Mesendoderm (in vitro differentiated cells): ENCODE results near the gene WBP2NL.

Source experiments
- DNase-seq: peaks from one replicate; pipeline ENCODE4 v3.0.0; 2013
- H2AK5ac ChIP-seq: 2 replicates; pipeline ENCODE4 v1.6.1; 2013; ENCODE audit warnings: low read length, inconsistent platforms
- H2BK120ac ChIP-seq: 2 replicates; pipeline ENCODE4 v1.6.1; 2013; ENCODE audit warnings: low read depth, mild to moderate bottlenecking, low read length, moderate library complexity, mixed read lengths
- H2BK15ac ChIP-seq: replicated peaks from 2 replicates; pipeline ENCODE4 v1.6.1; 2013; ENCODE audit warnings: low read depth, mild to moderate bottlenecking, moderate library complexity
- H2BK5ac ChIP-seq: 2 replicates; pipeline ENCODE4 v1.6.1; 2013; ENCODE audit warnings: low read length, inconsistent platforms
- H3K18ac ChIP-seq: 2 replicates; pipeline ENCODE4 v1.6.1; 2013; ENCODE audit warnings: mild to moderate bottlenecking, low read length, mixed read lengths
- H3K23ac ChIP-seq: one replicate; pipeline ENCODE4 v1.6.1; 2013; ENCODE audit warnings: low read length
- H3K27ac ChIP-seq: 2 replicates; pipeline ENCODE4 v1.5.1; 2013; ENCODE audit warnings: low read depth, mild to moderate bottlenecking, inconsistent platforms, low read length, moderate library complexity
- H3K27me3 ChIP-seq: 2 replicates; pipeline ENCODE4 v1.6.1; 2013; ENCODE audit warnings: low read length, control low read depth, mild to moderate bottlenecking, inconsistent platforms; ENCODE audit not compliant: insufficient read depth, poor library complexity
- H3K36me3 ChIP-seq: 2 replicates; pipeline ENCODE4 v1.6.1; 2013; ENCODE audit warnings: low read length, inconsistent platforms; ENCODE audit not compliant: control insufficient read depth, insufficient read depth
- H3K4ac ChIP-seq: one replicate; pipeline ENCODE4 v1.6.1; 2013; ENCODE audit warnings: low read depth, mild to moderate bottlenecking, low read length, moderate library complexity
- H3K4me1 ChIP-seq: 2 replicates; pipeline ENCODE4 v1.6.1; 2013; ENCODE audit warnings: low read depth, low read length, inconsistent platforms; ENCODE audit not compliant: control insufficient read depth
- H3K4me2 ChIP-seq: 2 replicates; pipeline ENCODE4 v1.6.1; 2013; ENCODE audit warnings: low read length
- H3K4me3 ChIP-seq: 2 replicates; pipeline ENCODE4 v1.5.1; 2013; ENCODE audit warnings: mild to moderate bottlenecking, low read length
- H3K56ac ChIP-seq: one replicate; pipeline ENCODE4 v1.6.1; 2013; ENCODE audit warnings: low read length
- H3K79me1 ChIP-seq: 2 replicates; pipeline ENCODE4 v1.6.1; 2013; ENCODE audit warnings: low read length, inconsistent platforms
- H3K79me2 ChIP-seq: 2 replicates; pipeline ENCODE4 v1.6.1; 2013; ENCODE audit warnings: mild to moderate bottlenecking, low read length; ENCODE audit not compliant: control insufficient read depth, insufficient read depth
- H3K9ac ChIP-seq: 2 replicates; pipeline ENCODE4 v1.6.1; 2013; ENCODE audit warnings: low read length, inconsistent platforms
- H4K5ac ChIP-seq: one replicate; pipeline ENCODE4 v1.6.1; 2013; ENCODE audit warnings: low read length
- H4K8ac ChIP-seq: one replicate; pipeline ENCODE4 v1.6.1; 2013; ENCODE audit warnings: low read depth, mild to moderate bottlenecking, control low read depth, low read length, moderate library complexity
- WGBS: extraction: QIAGEN DNeasy Blood & Tissue Kit; methylation state at CpG from one replicate; pipeline ENCODE4 v1.1.7; 2013; ENCODE audit warnings: low lambda C conversion rate, missing lambda C conversion rate; ENCODE audit not compliant: insufficient coverage; ENCODE audit errors: extremely low coverage; 5-methylcytosine and 5-hydroxymethylcytosine counted together

WBP2NL gene

DNA sequence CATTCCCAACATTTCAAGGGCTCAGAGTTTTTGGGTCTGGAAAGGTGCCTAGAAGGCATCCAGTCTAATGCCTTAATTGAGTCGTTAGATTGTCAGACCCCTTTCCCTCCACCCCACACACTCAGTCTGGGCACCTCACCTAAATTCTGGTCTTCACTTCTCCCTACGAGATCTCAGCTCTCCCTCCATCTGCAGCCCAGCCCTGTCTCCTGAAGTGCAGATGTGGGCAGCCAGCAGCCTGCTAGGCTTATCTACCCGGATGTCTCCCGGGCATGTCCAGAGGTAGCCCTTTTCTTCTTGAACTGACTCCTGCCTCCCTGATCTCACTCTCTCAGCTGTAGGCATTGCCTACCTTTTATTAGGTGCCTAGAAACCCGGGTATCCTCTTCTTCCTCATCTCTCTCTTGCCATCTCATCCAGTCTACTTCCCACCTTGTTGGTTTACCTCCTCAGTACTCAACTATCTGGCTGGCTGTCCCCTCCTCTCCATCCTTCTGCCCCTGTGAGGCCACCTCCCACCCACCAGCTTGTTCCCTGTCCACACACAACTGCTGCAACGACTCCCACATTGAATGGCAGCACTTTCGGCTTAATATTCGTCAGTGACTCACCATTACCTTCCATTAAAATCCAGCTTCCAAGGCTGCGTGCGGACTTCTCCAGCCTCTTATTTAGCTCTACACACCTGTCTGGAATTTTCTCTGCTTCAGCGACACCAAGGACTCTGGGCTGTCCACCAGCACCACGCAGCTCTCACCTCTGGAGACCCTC lies 23.1 kb upstream of the WBP2NL start:
- H4K5ac ChIP-seq: no peak overlapping the region
- H3K9ac ChIP-seq: no peak overlapping the region
- H3K4me1 ChIP-seq: no peaks in the 10 kb centered on the region
- no peaks in the 10 kb centered on the region for H3K79me1 ChIP-seq
- no peak overlapping the region for H3K56ac ChIP-seq
- H3K27me3 ChIP-seq: peaks cover 20% of the 10 kb centered on the region
- H4K8ac ChIP-seq: no peak overlapping the region
- no peak overlapping the region for H3K18ac ChIP-seq
- no peak overlapping the region for H3K4me3 ChIP-seq
- H3K36me3 ChIP-seq: no peaks in the 10 kb centered on the region
- H2BK5ac ChIP-seq: no peak overlapping the region
- no peak overlapping the region for H3K4me2 ChIP-seq
- no peak overlapping the region for H2AK5ac ChIP-seq
- H2BK120ac ChIP-seq: no peak overlapping the region
- H3K79me2 ChIP-seq: no peaks in the 10 kb centered on the region
- DNase-seq: no peak
- no CpG with 5 or more reads among the region's 12 CpGs for WGBS
- H3K4ac ChIP-seq: no peak overlapping the region
- H3K23ac ChIP-seq: no peak overlapping the region
- H3K27ac ChIP-seq: no peak overlapping the region
- no peak overlapping the region for H2BK15ac ChIP-seq

DNA sequence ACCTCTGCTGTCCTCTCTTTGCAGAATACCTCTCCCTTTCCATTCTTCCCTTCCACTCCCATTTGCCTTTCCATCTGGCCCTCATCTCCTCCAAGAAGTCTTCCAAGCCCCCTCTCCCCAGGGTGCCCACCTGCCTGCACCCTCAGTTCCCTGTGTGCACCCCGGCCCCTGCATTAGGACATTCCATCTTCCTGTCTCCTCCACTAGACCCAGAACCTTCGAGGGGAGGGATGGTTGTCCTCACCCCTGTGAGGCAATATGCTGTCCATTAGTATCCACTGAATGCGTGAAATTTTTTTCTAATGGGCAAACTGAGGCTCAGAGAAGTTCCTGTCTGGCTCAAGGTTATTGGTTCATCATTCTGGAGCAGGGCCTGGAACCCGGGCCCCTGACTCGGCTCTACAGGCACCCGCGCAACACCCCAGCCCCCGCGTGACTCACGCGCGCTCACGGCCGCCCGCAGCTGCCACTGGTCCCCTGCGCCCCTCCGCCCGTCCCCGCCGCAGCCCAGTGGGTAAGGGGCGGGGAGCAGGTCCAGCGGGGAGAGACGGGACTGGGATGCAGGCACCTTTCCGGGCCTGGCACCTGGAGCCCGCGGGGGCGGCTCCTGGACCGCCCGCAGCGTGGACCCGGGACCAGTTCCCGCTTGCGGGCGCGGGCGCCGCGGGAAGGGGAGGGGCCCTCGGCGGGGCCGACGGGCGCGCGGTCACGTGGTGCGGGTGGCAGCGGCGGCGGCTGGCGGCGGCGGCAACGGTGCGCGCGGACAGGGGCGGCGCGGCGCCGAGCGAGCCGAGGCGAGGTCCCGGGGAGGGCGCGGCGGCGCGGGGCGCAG lies 22.3 kb upstream of the WBP2NL start:
- no peak overlapping the region for H3K4me3 ChIP-seq

DNA sequence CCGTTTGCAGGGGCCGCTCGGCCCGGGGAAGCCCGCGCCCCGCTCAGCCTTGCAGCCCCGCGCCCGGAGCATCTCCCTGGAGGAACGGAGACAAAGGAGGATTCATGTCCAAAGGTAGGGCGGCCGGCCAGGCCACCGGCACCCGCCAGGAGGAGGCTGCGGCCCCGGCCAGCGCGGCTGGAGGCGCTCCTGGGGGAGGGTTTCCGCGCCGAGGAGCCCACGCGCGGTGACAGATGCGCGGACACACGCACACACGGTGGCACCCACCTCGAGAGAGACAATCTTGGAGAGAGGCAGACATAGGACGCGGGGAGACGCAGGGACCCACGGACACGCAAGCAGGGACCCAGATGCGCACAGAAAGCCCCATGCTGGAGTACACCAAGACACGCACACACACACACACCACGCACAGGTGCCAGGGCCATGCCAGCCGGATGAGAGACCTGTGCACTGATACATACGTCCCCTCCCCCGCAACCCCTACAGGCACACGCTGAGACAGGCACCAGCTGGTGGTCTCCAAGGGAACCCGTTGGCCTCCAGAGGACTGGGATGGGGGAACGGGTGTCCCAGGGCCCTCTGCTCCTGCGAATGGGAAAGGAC lies 21.5 kb upstream of the WBP2NL start:
- Histone ChIP-seq H3K79me2 (no peaks in the 10 kb centered on the region), H3K36me3 (no peaks in the 10 kb centered on the region), H3K4me3 (no peak overlapping the region), H3K18ac (no peak overlapping the region), H3K23ac (no peak overlapping the region), H3K4ac (no peak overlapping the region), H3K27ac (no peak overlapping the region), H2AK5ac (no peak overlapping the region), H3K4me1 (no peaks in the 10 kb centered on the region), H4K8ac (no peak overlapping the region), H2BK120ac (no peak overlapping the region), H3K4me2 (peak overlapping the region; percentile 59), H2BK5ac (no peak overlapping the region), H4K5ac (no peak overlapping the region), H3K9ac (peak overlapping the region; percentile 45), H3K79me1 (no peaks in the 10 kb centered on the region), H2BK15ac (no peak overlapping the region), H3K56ac (peak overlapping the region; percentile 44), H3K27me3 (peaks cover 20% of the 10 kb centered on the region)
- WGBS: no CpG with 5 or more reads among the region's 46 CpGs
- DNase-seq: no peak

More for the DNA sequence above, 22.3 kb upstream of the WBP2NL start:
- H3K9ac ChIP-seq: peak overlapping the region; percentile 44
- no peaks in the 10 kb centered on the region for H3K79me2 ChIP-seq
- no peak overlapping the region for H2BK15ac ChIP-seq
- no peak overlapping the region for H4K5ac ChIP-seq
- no peaks in the 10 kb centered on the region for H3K4me1 ChIP-seq
- peak overlapping the region; percentile 60 for H3K56ac ChIP-seq
- H3K4ac ChIP-seq: no peak overlapping the region
- H2BK120ac ChIP-seq: no peak overlapping the region
- no peak overlapping the region for H3K23ac ChIP-seq
- H3K36me3 ChIP-seq: no peaks in the 10 kb centered on the region
- H3K27me3 ChIP-seq: peaks cover 20% of the 10 kb centered on the region
- no peak overlapping the region for H2AK5ac ChIP-seq
- no peak overlapping the region for H3K27ac ChIP-seq
- peak overlapping the region; percentile 66 for H3K4me2 ChIP-seq
- H3K79me1 ChIP-seq: no peaks in the 10 kb centered on the region
- no peak overlapping the region for H4K8ac ChIP-seq
- no CpG with 5 or more reads among the region's 72 CpGs for WGBS
- no peak overlapping the region for H3K18ac ChIP-seq
- H2BK5ac ChIP-seq: no peak overlapping the region
- DNase-seq: no peak

DNA sequence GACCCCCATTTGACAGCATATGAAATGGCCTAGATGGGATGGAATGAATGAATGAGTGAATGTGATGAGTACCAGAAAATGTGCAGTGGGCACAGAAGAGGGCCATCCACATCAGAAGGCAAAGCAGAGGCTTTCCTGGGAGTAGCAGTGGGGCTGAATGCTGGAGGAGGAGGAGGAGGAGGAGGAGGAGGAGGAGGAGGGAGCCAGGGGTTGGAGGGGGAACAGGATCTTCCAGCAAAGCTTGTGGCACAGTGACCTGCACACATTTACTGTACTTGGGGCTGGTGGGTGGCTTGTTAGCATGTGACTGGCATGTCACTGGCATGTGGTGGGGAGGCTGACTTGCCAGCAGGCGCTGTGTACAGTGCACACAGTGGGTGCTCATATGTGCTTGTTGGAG lies 19.9 kb upstream of the WBP2NL start:
- no peak overlapping the region for H2BK5ac ChIP-seq
- no peak overlapping the region for H3K18ac ChIP-seq
- H3K4me3 ChIP-seq: no peak overlapping the region
- H3K4me2 ChIP-seq: no peak overlapping the region
- H3K4ac ChIP-seq: no peak overlapping the region
- peaks cover 20% of the 10 kb centered on the region for H3K27me3 ChIP-seq
- H3K56ac ChIP-seq: no peak overlapping the region
- no peak overlapping the region for H4K5ac ChIP-seq
- no peak overlapping the region for H3K27ac ChIP-seq
- H3K9ac ChIP-seq: no peak overlapping the region
- H2BK15ac ChIP-seq: no peak overlapping the region
- H2BK120ac ChIP-seq: no peak overlapping the region
- DNase-seq: no peak
- no CpG with 5 or more reads among the region's 1 CpG for WGBS
- H3K79me1 ChIP-seq: no peaks in the 10 kb centered on the region
- H3K36me3 ChIP-seq: no peaks in the 10 kb centered on the region
- peak overlapping the region; percentile 24 for H3K23ac ChIP-seq
- no peaks in the 10 kb centered on the region for H3K4me1 ChIP-seq
- no peaks in the 10 kb centered on the region for H3K79me2 ChIP-seq
- no peak overlapping the region for H4K8ac ChIP-seq
- no peak overlapping the region for H2AK5ac ChIP-seq

DNA sequence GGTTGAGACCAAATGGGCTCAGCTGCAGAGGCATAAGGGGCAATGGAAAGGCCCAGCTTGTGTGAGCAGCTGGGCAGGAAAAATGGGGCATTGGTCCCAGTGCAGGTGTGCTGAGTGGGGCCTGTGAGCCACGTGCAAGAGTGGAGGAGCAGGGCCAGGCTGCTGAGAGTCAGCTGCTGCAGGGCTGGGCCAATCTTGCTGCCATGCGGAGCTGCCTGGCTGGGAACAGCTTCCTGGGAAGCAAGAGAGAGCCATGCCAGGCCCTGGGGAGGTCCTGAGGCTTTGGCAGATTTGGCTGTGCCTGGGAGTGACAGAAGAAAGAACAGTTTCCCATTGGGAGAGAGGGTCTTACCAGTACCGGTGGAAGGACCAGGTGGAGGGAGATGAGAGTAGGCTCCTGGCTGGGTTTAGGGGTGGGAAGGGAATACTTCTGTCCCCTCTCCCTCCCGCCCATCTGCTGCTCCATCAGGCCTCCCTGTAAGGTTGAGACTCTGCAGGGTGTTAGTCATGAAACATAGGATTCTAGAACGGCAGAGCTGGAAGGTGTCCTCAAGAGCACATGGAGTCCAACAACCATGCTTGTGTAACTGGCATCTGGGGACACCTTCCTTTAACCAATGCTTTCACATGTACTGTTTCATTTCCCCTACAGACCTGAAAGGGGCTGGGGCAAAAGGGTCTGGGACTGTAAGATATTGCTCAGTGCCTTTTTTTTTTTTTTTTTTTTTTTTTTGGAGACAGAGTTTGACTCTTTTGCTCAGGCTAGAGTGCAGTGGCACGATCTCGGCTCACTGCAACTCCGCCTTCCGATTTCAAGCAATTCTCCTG lies 19.0 kb upstream of the WBP2NL start:
- no peak overlapping the region for H2AK5ac ChIP-seq
- no peaks in the 10 kb centered on the region for H3K4me1 ChIP-seq
- H3K9ac ChIP-seq: no peak overlapping the region
- no peak overlapping the region for H3K27ac ChIP-seq
- no peak overlapping the region for H4K5ac ChIP-seq
- no peak overlapping the region for H4K8ac ChIP-seq
- no peak overlapping the region for H2BK5ac ChIP-seq
- H3K4ac ChIP-seq: no peak overlapping the region
- no peak overlapping the region for H3K23ac ChIP-seq
- DNase-seq: no peak
- H2BK15ac ChIP-seq: no peak overlapping the region
- WGBS: no CpG with 5 or more reads among the region's 9 CpGs
- peaks cover 20% of the 10 kb centered on the region for H3K27me3 ChIP-seq
- H3K79me1 ChIP-seq: no peaks in the 10 kb centered on the region
- no peaks in the 10 kb centered on the region for H3K79me2 ChIP-seq
- no peak overlapping the region for H3K18ac ChIP-seq
- no peak overlapping the region for H3K4me3 ChIP-seq
- H3K4me2 ChIP-seq: no peak overlapping the region
- no peaks in the 10 kb centered on the region for H3K36me3 ChIP-seq
- no peak overlapping the region for H2BK120ac ChIP-seq
- H3K56ac ChIP-seq: no peak overlapping the region
